OCI-LY7 (cell line): ENCODE results near the gene ACR.
"Not testable (repeated sequence)": the region's sequence is repeated elsewhere in the genome, so short reads cannot be mapped to it uniquely, and the experiment has no call there.

Experiments
- CTCF ChIP-seq: fragments of 200-600 bp; sonication (generic); conservative IDR thresholded peaks from 2 replicates; pipeline ENCODE4 v1.5.1; 2014; ENCODE audit warnings: mild to moderate bottlenecking, antibody characterized with exemption, low read length, moderate library complexity, mixed read lengths
- EZH2phosphoT487 ChIP-seq: fragments of 200-600 bp; sonication (generic); IDR thresholded peaks from 2 replicates; pipeline ENCODE4 v1.6.1; 2018; ENCODE audit warnings: low read depth, borderline replicate concordance, mild to moderate bottlenecking, mixed run types, antibody characterized with exemption, low read length, moderate library complexity, mixed read lengths

GRCh38 chr22:50782253-50782652 lies 44.2 kb downstream of the ACR start:
- TF ChIP-seq CTCF, EZH2phosphoT487: not testable (repeated sequence)
